NOMO-1 (cell line): ENCODE data around the gene TTC39A.
"Not testable (repeated sequence)": the region's sequence is repeated elsewhere in the genome, so short reads cannot be mapped to it uniquely, and the experiment has no call there.

ENCODE experiments used
- DNase-seq, 2 experiments: peaks; one replicate each; lab custom pipeline; 2025; ENCODE audit not compliant: unreplicated experiment in 2 of 2; lab: John Stamatoyannopoulos, UW

Gene TTC39A

GRCh38 chr1:51272916-51273315, 57.4 kb downstream of the TTC39A start:
- DNase-seq, result no peak

- DNase-seq, result no peak
These were observed 59.6 kb downstream of the TTC39A start for GRCh38 chr1:51270751-51271150.

- DNase-seq, result peak in 1 of 2 experiments; percentile 82
These were observed 61.7 kb downstream of the TTC39A start for GRCh38 chr1:51268634-51269033.

DNA sequence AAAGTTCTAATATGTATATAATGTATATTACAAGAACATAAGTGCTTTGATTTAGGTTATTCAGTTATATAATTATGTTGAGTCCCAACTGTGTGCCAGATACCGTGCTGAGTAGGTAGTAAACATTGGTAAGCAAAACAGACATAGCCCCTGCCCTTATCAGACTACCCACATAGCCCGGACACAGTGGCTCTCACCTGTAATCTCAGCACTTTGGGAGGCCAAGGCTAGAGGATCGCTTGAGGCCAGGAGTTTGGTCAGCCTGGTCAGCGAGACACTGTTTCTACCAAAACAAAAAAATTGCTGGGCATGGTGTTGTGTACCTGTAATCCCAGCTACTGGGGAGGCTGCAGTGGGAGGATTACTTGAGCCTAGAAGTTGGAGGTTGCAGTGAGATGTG, 63.6 kb downstream of the TTC39A start:
- no peak for DNase-seq

- DNase-seq, result no peak
These were observed 64.2 kb downstream of the TTC39A start for GRCh38 chr1:51266181-51266580.

- DNase-seq, result peak in 1 of 2 experiments; percentile 42
These were observed 64.7 kb downstream of the TTC39A start for GRCh38 chr1:51265618-51266017.

- DNase-seq, result peak in 1 of 2 experiments; percentile 37
These were observed 65.9 kb downstream of the TTC39A start for GRCh38 chr1:51264451-51264850.

GRCh38 chr1:51263147-51263877, 67.0 kb downstream of the TTC39A start:
- DNase-seq, result no peak

GRCh38 chr1:51255331-51255730, 75.0 kb downstream of the TTC39A start:
- DNase-seq, result no peak

GRCh38 chr1:51253691-51254090, 76.7 kb downstream of the TTC39A start:
- no peak for DNase-seq

DNA sequence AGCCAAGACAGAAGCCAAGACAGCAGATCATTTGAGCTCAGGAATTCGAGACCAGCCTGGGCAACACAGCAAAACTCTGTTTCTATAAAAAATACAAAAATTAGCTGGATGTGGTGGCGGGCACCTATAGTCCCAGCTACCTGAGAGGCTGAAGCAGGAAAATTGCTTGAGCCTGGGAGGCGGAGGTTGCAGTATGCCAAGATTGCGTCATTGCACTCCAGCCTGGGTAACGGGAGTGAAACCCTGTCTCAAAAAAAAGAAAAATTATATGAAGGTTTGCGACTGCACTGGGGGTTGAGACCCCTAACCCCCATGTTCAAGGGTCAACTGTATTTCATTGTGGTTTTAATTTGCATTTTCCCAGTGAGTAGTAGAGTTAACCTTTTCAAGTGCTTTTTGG, 78.0 kb downstream of the TTC39A start:
- DNase-seq, result no peak

- not testable (repeated sequence) for DNase-seq
These were observed 79.2 kb downstream of the TTC39A start for GRCh38 chr1:51251165-51251564.

- DNase-seq, result not testable (repeated sequence)
These were observed 79.6 kb downstream of the TTC39A start for GRCh38 chr1:51250729-51251128.

GRCh38 chr1:51249445-51249844, 80.9 kb downstream of the TTC39A start:
- no peak for DNase-seq

DNA sequence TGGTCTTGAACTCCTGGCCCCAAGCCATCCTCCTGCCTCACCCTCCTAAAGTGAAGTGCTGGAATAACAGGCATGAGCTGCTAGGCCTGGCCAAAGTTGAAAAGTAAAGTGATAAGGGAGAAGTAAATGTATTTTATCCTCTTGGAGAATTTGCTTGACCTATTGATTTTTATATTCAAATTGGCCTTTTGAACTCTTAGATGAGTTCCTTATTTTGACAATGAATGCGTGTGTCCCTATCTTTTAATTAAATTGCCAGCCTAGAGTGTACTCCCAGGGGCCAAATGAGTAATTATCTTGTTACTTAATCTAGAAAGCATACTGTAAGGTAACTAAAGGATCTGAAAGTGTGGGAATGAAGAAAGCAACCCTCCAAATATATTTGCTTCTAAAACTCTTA, 82.9 kb downstream of the TTC39A start:
- DNase-seq, result no peak

GRCh38 chr1:51247022-51247421, 83.3 kb downstream of the TTC39A start:
- no peak for DNase-seq

GRCh38 chr1:51242546-51242945, 87.8 kb downstream of the TTC39A start:
- no peak for DNase-seq

DNA sequence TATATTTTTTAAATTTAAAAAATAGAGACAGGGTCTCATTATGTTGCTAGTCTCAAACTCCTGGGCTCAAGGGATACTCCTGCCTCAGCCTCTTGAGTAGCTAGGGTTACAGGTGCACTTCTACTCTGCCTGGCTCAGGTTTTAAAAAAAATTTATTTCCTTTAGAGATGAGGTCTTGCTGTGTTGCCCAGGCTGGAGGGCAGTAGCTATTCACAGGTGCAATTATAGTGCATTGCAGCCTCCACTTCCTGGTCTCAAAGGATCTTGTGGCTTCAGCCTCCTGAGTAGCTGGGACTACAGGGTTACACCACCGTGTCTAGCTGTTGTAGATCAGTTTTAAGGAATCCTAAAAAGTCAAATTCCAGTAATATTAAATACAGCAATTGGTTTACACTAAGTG, 89.2 kb downstream of the TTC39A start:
- DNase-seq, result no peak

GRCh38 chr1:51240084-51240483, 90.3 kb downstream of the TTC39A start:
- no peak for DNase-seq

GRCh38 chr1:51238034-51238403, 92.3 kb downstream of the TTC39A start:
- no peak for DNase-seq

DNA sequence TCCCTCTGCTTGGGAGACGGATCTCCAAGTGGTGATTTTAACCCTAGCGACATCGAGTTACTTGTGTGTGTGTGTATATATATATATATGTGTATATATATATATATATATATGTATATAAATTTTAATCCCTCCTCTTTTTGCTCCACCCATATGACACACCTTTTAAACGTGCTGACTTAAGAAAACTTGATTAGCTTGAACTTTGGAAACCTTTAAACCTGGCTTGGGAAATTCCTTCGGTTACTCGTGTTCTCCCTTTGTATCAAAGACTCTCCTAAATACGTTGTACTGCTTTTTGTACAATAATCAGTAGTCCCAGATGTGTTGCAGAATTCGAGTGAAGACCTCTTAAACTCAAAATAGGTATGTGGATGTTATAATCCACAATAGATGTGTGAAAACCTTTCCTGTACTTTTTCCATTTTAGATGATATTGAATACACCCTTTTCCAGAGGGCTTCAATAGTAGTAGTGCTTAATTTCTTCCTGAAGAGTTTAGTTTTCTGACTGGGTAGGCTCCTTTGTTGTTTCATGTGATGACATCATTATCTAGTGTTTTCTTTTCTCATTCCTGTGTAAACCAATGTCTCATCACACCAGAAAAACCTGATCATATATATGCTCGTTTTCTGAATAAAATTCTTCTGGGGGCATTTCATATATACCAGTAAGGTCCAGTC, 92.9 kb downstream of the TTC39A start:
- DNase-seq, result no peak
